GM12878 (cell line): ENCODE data around the gene NOCT. TPM values are rescaled to one million over a fixed set of nuclear protein-coding genes. Genes with fewer than 3 reads are reported as not detected.

Experiments used
- ATAC-seq: fragments of 200-7000 bp; cut with Tn5 transposase; 3 replicates; pipeline ENCODE4 v1.9.1; 2020; ENCODE audit warnings: mild to moderate bottlenecking, moderate library complexity
- BruUV-seq: library from RNA; stranded (reverse); fragments of 400-500 nt; replicated peaks from 2 replicates; lab custom pipeline; 2021; lab: Mats Ljungman, UMichigan
- CTCF ChIA-PET: fragments of 300-600 bp; sonication (Branson Sonifier 250); formaldehyde crosslinking; extraction: SDS; loops from one replicate; lab custom pipeline; 2021; ENCODE audit warnings: inconsistent platforms; lab: Yijun Ruan, JAX
- POLR2A ChIA-PET: fragments of 350-600 bp; formaldehyde crosslinking; extraction: SDS; loops from one replicate; lab custom pipeline; 2021; ENCODE audit warnings: inconsistent platforms; lab: Charles Lee
- RAD21 ChIA-PET: fragments of 300-600 bp; sonication (Branson Sonifier 250); formaldehyde crosslinking; loops from one replicate; lab custom pipeline; 2023; ENCODE audit warnings: antibody characterized with exemption; ENCODE audit not compliant: unreplicated experiment; lab: Charles Lee
- SMC1A ChIA-PET: fragments of 300-600 bp; sonication (Branson Sonifier 250); formaldehyde crosslinking; loops from one replicate; lab custom pipeline; 2023; ENCODE audit not compliant: unreplicated experiment, uncharacterized antibody; lab: Charles Lee
- DNase-seq: peaks from one replicate; pipeline ENCODE4 v3.0.0-alpha.2; 2011; ENCODE audit warnings: low read depth, low spot score
- FAIRE-seq: peaks from 3 replicates; lab custom pipeline; 2011; peaks lifted over from hg19 to GRCh38; lab: Jason Lieb, UNC
- H2AFZ ChIP-seq: 2 replicates; pipeline ENCODE4 v1.6.0; 2011; ENCODE audit warnings: low read depth, low read length, control low read depth; ENCODE audit not compliant: control insufficient read depth
- H3K27ac ChIP-seq: 2 replicates; pipeline ENCODE4 v1.5.1; 2011; ENCODE audit warnings: control low read depth; ENCODE audit not compliant: control insufficient read depth, insufficient read depth
- H3K27me3 ChIP-seq, 2 experiments: replicated peaks in 1 of 2; 2 replicates each; pipeline versions ENCODE4 v1.6.0 to v1.6.1; 2011; ENCODE audit warnings: low read length in 1 of 2; ENCODE audit not compliant: control insufficient read depth in 2 of 2, insufficient read depth in 2 of 2
- H3K36me3 ChIP-seq, 2 experiments: 2 replicates each; pipeline ENCODE4 v1.5.1; 2011; ENCODE audit warnings: low read length in 1 of 2; ENCODE audit not compliant: control insufficient read depth in 2 of 2, insufficient read depth in 2 of 2
- H3K4me1 ChIP-seq: 2 replicates; pipeline ENCODE4 v1.6.1; 2011; ENCODE audit warnings: mild to moderate bottlenecking, low read length, moderate library complexity, mixed read lengths; ENCODE audit not compliant: control insufficient read depth, insufficient read depth
- H3K4me2 ChIP-seq: 2 replicates; pipeline ENCODE4 v1.6.0; 2011; ENCODE audit warnings: control low read depth; ENCODE audit not compliant: control insufficient read depth, insufficient read depth
- H3K4me3 ChIP-seq: fragments of 200-600 bp; sonication (generic); 2 replicates; pipeline ENCODE4 v1.5.1; 2016
- H3K79me2 ChIP-seq: 2 replicates; pipeline ENCODE4 v1.6.0; 2011; ENCODE audit warnings: low read length; ENCODE audit not compliant: control insufficient read depth, insufficient read depth
- H3K9ac ChIP-seq: 2 replicates; pipeline ENCODE4 v1.8.0; 2011; ENCODE audit warnings: low read length, control low read depth, mixed read lengths; ENCODE audit not compliant: control insufficient read depth, insufficient read depth
- H3K9me3 ChIP-seq: replicated peaks from 3 replicates; pipeline ENCODE4 v1.5.1; 2011; ENCODE audit warnings: mild to moderate bottlenecking, low read length; ENCODE audit not compliant: control insufficient read depth, insufficient read depth
- H4K20me1 ChIP-seq: 2 replicates; pipeline ENCODE4 v1.6.0; 2011; ENCODE audit not compliant: control insufficient read depth, insufficient read depth
- ATF7 ChIP-seq: fragments of 450-650 bp; IDR thresholded peaks from 2 replicates; pipeline ENCODE4 v1.6.1; 2016; ENCODE audit warnings: low read depth, mild to moderate bottlenecking
- BMI1 ChIP-seq: fragments of 450-650 bp; IDR thresholded peaks from 2 replicates; pipeline ENCODE4 v1.6.1; 2016; ENCODE audit warnings: mild to moderate bottlenecking, moderate library complexity, borderline replicate concordance
- BRCA1 ChIP-seq: IDR thresholded peaks from 2 replicates; pipeline ENCODE4 v1.6.1; 2011; ENCODE audit warnings: low read depth, low read length, improper control_type of control experiment
- DPF2 ChIP-seq: fragments of 450-650 bp; IDR thresholded peaks from 2 replicates; pipeline ENCODE4 v1.6.1; 2017; ENCODE audit warnings: mild to moderate bottlenecking
- EP300 ChIP-seq, 2 experiments: fragments of 150-350 bp in 1 of 2; IDR thresholded peaks; 2 replicates each; pipeline ENCODE4 v1.6.1; 2011 to 2012; ENCODE audit warnings: low read depth in 2 of 2, low read length in 2 of 2, borderline replicate concordance in 1 of 2, improper control_type of control experiment in 1 of 2, inconsistent platforms in 1 of 2; ENCODE audit not compliant: control insufficient read depth in 1 of 2
- FOS ChIP-seq: IDR thresholded peaks from 3 replicates; pipeline ENCODE4 v1.6.1; 2011; ENCODE audit warnings: borderline replicate concordance; ENCODE audit not compliant: insufficient read length; ENCODE audit errors: extremely low read depth
- MXI1 ChIP-seq: fragments of 150-350 bp; IDR thresholded peaks from 2 replicates; pipeline ENCODE4 v1.6.1; 2011; ENCODE audit warnings: low read depth, mild to moderate bottlenecking, inconsistent platforms, low read length, improper control_type of control experiment
- RBBP5 ChIP-seq: fragments of 200-600 bp; sonication (generic); conservative IDR thresholded peaks from 2 replicates; pipeline ENCODE4 v1.6.1; 2016
- SIX5 ChIP-seq: IDR thresholded peaks from 2 replicates; pipeline ENCODE4 v1.6.1; 2011; ENCODE audit warnings: mild to moderate bottlenecking, low read depth, low read length, moderate library complexity; ENCODE audit not compliant: severe bottlenecking
- SMC3 ChIP-seq: IDR thresholded peaks from 2 replicates; pipeline ENCODE4 v1.6.1; 2011; ENCODE audit warnings: low read length, improper control_type of control experiment, borderline replicate concordance
- SREBF1 ChIP-seq: IDR thresholded peaks from 2 replicates; pipeline ENCODE4 v1.6.1; 2012; ENCODE audit warnings: mild to moderate bottlenecking, low read length
- ZNF207 ChIP-seq: fragments of 450-650 bp; IDR thresholded peaks from 2 replicates; pipeline ENCODE4 v1.6.1; 2014; ENCODE audit warnings: antibody characterized with exemption, mild to moderate bottlenecking, borderline replicate concordance
- ZNF24 ChIP-seq: fragments of 450-650 bp; IDR thresholded peaks from 2 replicates; pipeline ENCODE4 v1.6.1; 2017; ENCODE audit warnings: antibody characterized with exemption, mild to moderate bottlenecking
- WGBS: methylation state at CpG from one replicate; pipeline ENCODE4 v1.1.6; 2016; ENCODE audit warnings: low lambda C conversion rate; ENCODE audit not compliant: insufficient replicate concordance, insufficient coverage; ENCODE audit errors: missing lambda C conversion rate; 5-methylcytosine and 5-hydroxymethylcytosine counted together
- in situ Hi-C: fragments of 300-500 bp; cut with MboI; formaldehyde crosslinking; loops from 9 replicates; pipeline ENCODE4 v1.14.3; 2018; ENCODE audit warnings: mixed read lengths
- intact Hi-C: fragments of 100-400 bp; cut with micrococcal nuclease; formaldehyde crosslinking; loops from one replicate; pipeline ENCODE4 v1.14.2; 2022; ENCODE audit not compliant: unreplicated experiment
- polyA plus RNA-seq, 11 experiments: library from polyadenylated mRNA; depleted of rRNA in 4 of 11; unstranded in 6 of 11; stranded (reverse) in 5 of 11; fragments of >200 nt; fragmentation: Nextera tagmentation in 4 of 11; fragmentation: Illumina TruSeq in 1 of 11; extraction: Ambion mirVana in 4 of 11; extraction: Trizol in 1 of 11; gene quantifications; 1 replicate in 1 of 11; 2 replicates in 10 of 11; pipeline versions ENCODE4 v1.2.1 to v1.2.3, GENCODE V29; 2011 to 2016; ENCODE audit warnings: inconsistent platforms in 2 of 11, missing spikeins in 2 of 11, low read depth in 1 of 11
- total RNA-seq, 4 experiments: library from RNA; depleted of rRNA in 3 of 4; stranded (reverse); fragments of >200 nt in 3 of 4; fragmentation: Illumina TruSeq in 1 of 4; extraction: Trizol in 1 of 4; gene quantifications; 2 replicates each; pipeline versions ENCODE4 v1.2.1 to v1.2.3, GENCODE V29; 2013 to 2021
- TF ChIP-seq, protein P1 (sequence below): fragments of 450-650 bp; IDR thresholded peaks from 2 replicates; pipeline ENCODE4 v1.6.1; 2018; ENCODE audit warnings: mild to moderate bottlenecking, low read depth, moderate library complexity; ENCODE audit not compliant: partially characterized antibody

NOCT gene
- total and polyA plus RNA-seq, 10 of the 15 experiments (the other 5 are each of a cell fraction or from before 2014, with no cell fraction given) = 1.4 to 17.6 (median 8.1) TPM

DNA sequence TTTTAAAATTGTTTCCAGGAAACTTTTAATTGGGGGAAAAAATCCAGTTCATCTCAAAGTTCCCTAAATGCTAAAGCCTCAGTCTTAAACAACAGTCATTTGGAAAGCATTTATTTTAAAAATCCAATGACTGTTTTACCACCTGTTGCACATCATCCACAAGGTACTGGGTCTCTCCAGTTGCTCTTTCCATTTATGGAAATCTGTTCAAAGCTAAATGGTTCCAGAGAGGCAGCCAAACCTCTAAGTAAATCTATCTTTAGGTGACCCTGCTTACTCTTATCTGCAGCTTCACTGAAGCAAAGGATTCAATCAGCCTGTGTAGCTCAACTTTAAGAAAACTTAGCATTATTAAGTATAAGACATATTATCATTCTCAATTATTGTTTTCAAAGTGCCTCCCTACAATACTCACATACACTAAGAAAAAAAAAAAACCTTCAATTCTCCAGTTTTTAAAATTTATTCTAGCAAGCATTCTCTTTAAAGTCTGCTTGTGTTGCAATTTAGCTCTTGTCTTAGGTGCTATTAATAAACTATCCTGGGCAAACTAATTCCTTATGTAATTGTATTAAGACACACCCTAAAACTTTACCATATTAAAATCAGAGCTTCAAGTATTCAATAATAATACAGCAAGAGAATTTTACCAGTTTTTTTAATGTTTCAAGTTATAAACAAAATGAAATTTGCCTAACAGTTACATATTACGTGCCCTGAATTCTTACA lies 60.6 kb downstream of the NOCT start:
- ChIA-PET POLR2A (no interaction called here), SMC1A (interaction anchor here (0.6 to 1.4 kb wide), 8 partner anchors 10 to 310 kb away, joined by 3 to 5 read pairs (median 3); no protein-coding TSS in a partner anchor), CTCF (interaction anchor here (0.5 to 2.8 kb wide), 8 partner anchors 9 to 843 kb away, joined by 3 to 13 read pairs (median 3); partner anchors contain the start of gene NAA15), RAD21 (interaction anchor here (1.5 kb wide), 1 partner anchor 34 kb away, joined by 3 read pairs; no protein-coding TSS in a partner anchor)
- WGBS = 96% methylated on average over 1 of the region's 1 CpG
- Histone ChIP-seq H3K36me3 (peaks cover 3 to 9% of the 10 kb centered on the region in 2 experiments; a peak in 3 of 4 replicates), H2AFZ (no peak overlapping the region), H3K9ac (no peak overlapping the region), H3K4me2 (no peak overlapping the region), H3K27ac (no peak overlapping the region), H3K27me3 (no peaks in the 10 kb centered on the region), H3K79me2 (peaks cover 61% of the 10 kb centered on the region), H3K4me1 (no peaks in the 10 kb centered on the region; the same call in 1 of the 2 replicates), H3K4me3 (no peak overlapping the region), H4K20me1 (0 out of 2 replicates have a peak, but pooled peaks cover 3% of the 10 kb centered on the region), H3K9me3 (no peaks in the 10 kb centered on the region)
- in situ Hi-C loops (no loop called here), intact Hi-C loops (no loop called here)
- no TSS peak for BruUV-seq
- peak; percentile 35 for FAIRE-seq
- TF ChIP-seq RBBP5 = no peak
- no peak for TF ChIP-seq EP300 (IDR thresholded peaks at IDR 0.05; ENCODE audit: borderline replicate concordance in 1 of 2, control insufficient read depth in 1 of 2, low read depth in 2 of 2, low read length in 2 of 2)
- no peak for TF ChIP-seq ATF7
- TF ChIP-seq ZNF24 = no peak
- no peak for TF ChIP-seq BRCA1
- no peak for TF ChIP-seq SIX5
- no peak for TF ChIP-seq ZNF207
- TF ChIP-seq BMI1 = no peak
- TF ChIP-seq DPF2 = no peak
- TF ChIP-seq SREBF1 = no peak
- no peak for TF ChIP-seq SMC3
- TF ChIP-seq MXI1 = no peak
- TF ChIP-seq, protein P1, sequence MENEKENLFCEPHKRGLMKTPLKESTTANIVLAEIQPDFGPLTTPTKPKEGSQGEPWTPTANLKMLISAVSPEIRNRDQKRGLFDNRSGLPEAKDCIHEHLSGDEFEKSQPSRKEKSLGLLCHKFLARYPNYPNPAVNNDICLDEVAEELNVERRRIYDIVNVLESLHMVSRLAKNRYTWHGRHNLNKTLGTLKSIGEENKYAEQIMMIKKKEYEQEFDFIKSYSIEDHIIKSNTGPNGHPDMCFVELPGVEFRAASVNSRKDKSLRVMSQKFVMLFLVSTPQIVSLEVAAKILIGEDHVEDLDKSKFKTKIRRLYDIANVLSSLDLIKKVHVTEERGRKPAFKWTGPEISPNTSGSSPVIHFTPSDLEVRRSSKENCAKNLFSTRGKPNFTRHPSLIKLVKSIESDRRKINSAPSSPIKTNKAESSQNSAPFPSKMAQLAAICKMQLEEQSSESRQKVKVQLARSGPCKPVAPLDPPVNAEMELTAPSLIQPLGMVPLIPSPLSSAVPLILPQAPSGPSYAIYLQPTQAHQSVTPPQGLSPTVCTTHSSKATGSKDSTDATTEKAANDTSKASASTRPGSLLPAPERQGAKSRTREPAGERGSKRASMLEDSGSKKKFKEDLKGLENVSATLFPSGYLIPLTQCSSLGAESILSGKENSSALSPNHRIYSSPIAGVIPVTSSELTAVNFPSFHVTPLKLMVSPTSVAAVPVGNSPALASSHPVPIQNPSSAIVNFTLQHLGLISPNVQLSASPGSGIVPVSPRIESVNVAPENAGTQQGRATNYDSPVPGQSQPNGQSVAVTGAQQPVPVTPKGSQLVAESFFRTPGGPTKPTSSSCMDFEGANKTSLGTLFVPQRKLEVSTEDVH = no peak
- no peak for TF ChIP-seq FOS
- ATAC-seq = peak; percentile 9
- DNase-seq = no peak
